ENCODE measurements around the gene TMEM120A.
"Not testable (repeated sequence)": the region's sequence is repeated elsewhere in the genome, so short reads cannot be mapped to it uniquely, and the experiment has no call there.

GRCh38 chr7:76005004-76005403, 10.6 kb upstream of the TMEM120A start:
- not testable (repeated sequence) for TF ChIP-seq EZH2 (IDR thresholded peaks at IDR 0.05; ENCODE audit: insufficient read depth, low read length); CTCF (IDR thresholded peaks at IDR 0.05; ENCODE audit: insufficient read depth, low read depth, low read length)
